GM21515 (cell line): ENCODE data around the gene FUT7.
"Not testable (repeated sequence)": the region's sequence is repeated elsewhere in the genome, so short reads cannot be mapped to it uniquely, and the experiment has no call there.

ENCODE experiments used
- ATAC-seq: cut with Tn5 transposase; IDR thresholded peaks from one replicate; pipeline ENCODE4 v1.9.1; 2021; ENCODE audit not compliant: unreplicated experiment

FUT7 gene

GRCh38 chr9:137034039-137034708 lies 2.3 kb upstream of the FUT7 start:
- no peak for ATAC-seq

- not testable (repeated sequence) for ATAC-seq
These were observed 1.6 kb upstream of the FUT7 start for GRCh38 chr9:137033481-137033880.

GRCh38 chr9:137032858-137033257 lies 970 bp upstream of the FUT7 start:
- ATAC-seq, result no peak

GRCh38 chr9:137030538-137031527 lies 1.1 kb downstream of the FUT7 start:
- no peak for ATAC-seq

- no peak for ATAC-seq
These were observed 1.9 kb downstream of the FUT7 start for GRCh38 chr9:137030006-137030405.

- ATAC-seq, result no peak
These were observed 2.6 kb downstream of the FUT7 start for GRCh38 chr9:137029058-137029936.

GRCh38 chr9:137028263-137029057 lies 3.4 kb downstream of the FUT7 start:
- ATAC-seq, result no peak

- no peak for ATAC-seq
These were observed 4.3 kb downstream of the FUT7 start, which contains the start of gene ABCA2 for GRCh38 chr9:137027369-137028262. Gene ABCA2 (minus strand): TSS chr9:137028237. CDS start chr9:137028140, 97 bp downstream.

- no peak for ATAC-seq
These were observed 5.1 kb downstream of the FUT7 start for GRCh38 chr9:137026828-137027227.

- ATAC-seq, result no peak
These were observed 5.5 kb downstream of the FUT7 start for GRCh38 chr9:137026384-137026783.

- no peak for ATAC-seq
These were observed 6.3 kb downstream of the FUT7 start for GRCh38 chr9:137025517-137025966.

- no peak for ATAC-seq
These were observed 8.3 kb downstream of the FUT7 start for GRCh38 chr9:137023583-137023991.

GRCh38 chr9:137023157-137023556 lies 8.7 kb downstream of the FUT7 start:
- ATAC-seq, result no peak

GRCh38 chr9:137022662-137023008 lies 9.3 kb downstream of the FUT7 start:
- ATAC-seq, result no peak

- no peak for ATAC-seq
These were observed 9.8 kb downstream of the FUT7 start for GRCh38 chr9:137021979-137022661.

GRCh38 chr9:137021568-137021978 lies 10.3 kb downstream of the FUT7 start:
- ATAC-seq, result no peak

- no peak for ATAC-seq
These were observed 10.9 kb downstream of the FUT7 start for GRCh38 chr9:137020771-137021567.
